HL-60 (cell line): ENCODE measurements around the gene RMDN2.
"Not testable (repeated sequence)": the region's sequence is repeated elsewhere in the genome, so short reads cannot be mapped to it uniquely, and the experiment has no call there.

Experiments
- DNase-seq, 2 experiments: peaks; one replicate each; pipeline ENCODE4 v3.0.0-alpha.2; 2010 to 2020; ENCODE audit warnings: low read depth in 1 of 2, low spot score in 1 of 2
- H3K27ac ChIP-seq: fragments of 250-450 bp; sonication (Bioruptor Pico); replicated peaks from 2 replicates; pipeline ENCODE4 v1.5.1; 2020; ENCODE audit warnings: mild to moderate bottlenecking, moderate library complexity
- H3K27me3 ChIP-seq: fragments of 250-450 bp; sonication (Bioruptor Pico); 2 replicates; pipeline ENCODE4 v1.5.1; 2021; ENCODE audit warnings: mild to moderate bottlenecking, moderate library complexity; ENCODE audit not compliant: insufficient read depth, poor library complexity, severe bottlenecking
- H3K4me3 ChIP-seq: replicated peaks from 2 replicates; pipeline ENCODE4 v1.5.1; 2011; ENCODE audit warnings: mild to moderate bottlenecking, control low read depth, low read length; ENCODE audit not compliant: insufficient read depth
- GABPA ChIP-seq: IDR thresholded peaks from 2 replicates; pipeline ENCODE4 v1.6.1; 2012; ENCODE audit warnings: low read depth
- POLR2AphosphoS5 ChIP-seq: IDR thresholded peaks from 2 replicates; pipeline ENCODE4 v1.6.1; 2012; ENCODE audit warnings: low read depth
- SPI1 ChIP-seq: IDR thresholded peaks from 2 replicates; pipeline ENCODE4 v1.6.1; 2012; ENCODE audit warnings: low read depth, mild to moderate bottlenecking, borderline replicate concordance
- TF ChIP-seq, protein P1 (sequence below): IDR thresholded peaks from one replicate; pipeline ENCODE4 v1.5.1; 2011; ENCODE audit warnings: low read length, control low read depth, inconsistent platforms; ENCODE audit not compliant: insufficient read depth
- TF ChIP-seq, protein P2 (sequence below): IDR thresholded peaks from 2 replicates; pipeline ENCODE4 v1.6.1; 2012; ENCODE audit warnings: low read depth; ENCODE audit not compliant: insufficient replicate concordance

The RMDN2 gene

DNA sequence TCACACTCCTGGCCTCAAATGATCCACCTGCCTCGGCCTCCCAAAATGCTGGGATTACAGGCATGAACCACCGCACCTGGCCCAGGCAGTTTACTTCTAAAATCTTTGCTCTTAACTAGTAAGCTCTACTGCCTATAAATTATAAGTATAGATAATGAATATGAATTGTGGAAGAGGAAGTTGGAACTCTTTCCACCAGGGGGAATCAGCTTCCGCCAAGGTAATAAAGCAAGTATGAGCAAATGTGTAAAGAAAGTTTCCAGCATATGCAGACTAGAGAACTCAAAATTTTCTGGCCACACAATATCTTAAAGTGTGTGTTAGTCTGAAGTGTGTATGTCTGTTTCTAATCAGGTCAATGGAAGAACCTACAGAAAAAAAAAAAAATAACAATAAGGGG, 68.1 kb downstream of the RMDN2 start:
- DNase-seq, result peak in 1 of 2 experiments; percentile 8
- Histone ChIP-seq H3K27ac (no peak overlapping the region), H3K27me3 (no peaks in the 10 kb centered on the region), H3K4me3 (no peak overlapping the region)
- TF ChIP-seq, protein P1, sequence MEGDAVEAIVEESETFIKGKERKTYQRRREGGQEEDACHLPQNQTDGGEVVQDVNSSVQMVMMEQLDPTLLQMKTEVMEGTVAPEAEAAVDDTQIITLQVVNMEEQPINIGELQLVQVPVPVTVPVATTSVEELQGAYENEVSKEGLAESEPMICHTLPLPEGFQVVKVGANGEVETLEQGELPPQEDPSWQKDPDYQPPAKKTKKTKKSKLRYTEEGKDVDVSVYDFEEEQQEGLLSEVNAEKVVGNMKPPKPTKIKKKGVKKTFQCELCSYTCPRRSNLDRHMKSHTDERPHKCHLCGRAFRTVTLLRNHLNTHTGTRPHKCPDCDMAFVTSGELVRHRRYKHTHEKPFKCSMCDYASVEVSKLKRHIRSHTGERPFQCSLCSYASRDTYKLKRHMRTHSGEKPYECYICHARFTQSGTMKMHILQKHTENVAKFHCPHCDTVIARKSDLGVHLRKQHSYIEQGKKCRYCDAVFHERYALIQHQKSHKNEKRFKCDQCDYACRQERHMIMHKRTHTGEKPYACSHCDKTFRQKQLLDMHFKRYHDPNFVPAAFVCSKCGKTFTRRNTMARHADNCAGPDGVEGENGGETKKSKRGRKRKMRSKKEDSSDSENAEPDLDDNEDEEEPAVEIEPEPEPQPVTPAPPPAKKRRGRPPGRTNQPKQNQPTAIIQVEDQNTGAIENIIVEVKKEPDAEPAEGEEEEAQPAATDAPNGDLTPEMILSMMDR, result no peak
- TF ChIP-seq POLR2AphosphoS5, result no peak
- TF ChIP-seq, protein P2, sequence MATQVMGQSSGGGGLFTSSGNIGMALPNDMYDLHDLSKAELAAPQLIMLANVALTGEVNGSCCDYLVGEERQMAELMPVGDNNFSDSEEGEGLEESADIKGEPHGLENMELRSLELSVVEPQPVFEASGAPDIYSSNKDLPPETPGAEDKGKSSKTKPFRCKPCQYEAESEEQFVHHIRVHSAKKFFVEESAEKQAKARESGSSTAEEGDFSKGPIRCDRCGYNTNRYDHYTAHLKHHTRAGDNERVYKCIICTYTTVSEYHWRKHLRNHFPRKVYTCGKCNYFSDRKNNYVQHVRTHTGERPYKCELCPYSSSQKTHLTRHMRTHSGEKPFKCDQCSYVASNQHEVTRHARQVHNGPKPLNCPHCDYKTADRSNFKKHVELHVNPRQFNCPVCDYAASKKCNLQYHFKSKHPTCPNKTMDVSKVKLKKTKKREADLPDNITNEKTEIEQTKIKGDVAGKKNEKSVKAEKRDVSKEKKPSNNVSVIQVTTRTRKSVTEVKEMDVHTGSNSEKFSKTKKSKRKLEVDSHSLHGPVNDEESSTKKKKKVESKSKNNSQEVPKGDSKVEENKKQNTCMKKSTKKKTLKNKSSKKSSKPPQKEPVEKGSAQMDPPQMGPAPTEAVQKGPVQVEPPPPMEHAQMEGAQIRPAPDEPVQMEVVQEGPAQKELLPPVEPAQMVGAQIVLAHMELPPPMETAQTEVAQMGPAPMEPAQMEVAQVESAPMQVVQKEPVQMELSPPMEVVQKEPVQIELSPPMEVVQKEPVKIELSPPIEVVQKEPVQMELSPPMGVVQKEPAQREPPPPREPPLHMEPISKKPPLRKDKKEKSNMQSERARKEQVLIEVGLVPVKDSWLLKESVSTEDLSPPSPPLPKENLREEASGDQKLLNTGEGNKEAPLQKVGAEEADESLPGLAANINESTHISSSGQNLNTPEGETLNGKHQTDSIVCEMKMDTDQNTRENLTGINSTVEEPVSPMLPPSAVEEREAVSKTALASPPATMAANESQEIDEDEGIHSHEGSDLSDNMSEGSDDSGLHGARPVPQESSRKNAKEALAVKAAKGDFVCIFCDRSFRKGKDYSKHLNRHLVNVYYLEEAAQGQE, result no peak
- no peak for TF ChIP-seq SPI1
- no peak for TF ChIP-seq GABPA

DNA sequence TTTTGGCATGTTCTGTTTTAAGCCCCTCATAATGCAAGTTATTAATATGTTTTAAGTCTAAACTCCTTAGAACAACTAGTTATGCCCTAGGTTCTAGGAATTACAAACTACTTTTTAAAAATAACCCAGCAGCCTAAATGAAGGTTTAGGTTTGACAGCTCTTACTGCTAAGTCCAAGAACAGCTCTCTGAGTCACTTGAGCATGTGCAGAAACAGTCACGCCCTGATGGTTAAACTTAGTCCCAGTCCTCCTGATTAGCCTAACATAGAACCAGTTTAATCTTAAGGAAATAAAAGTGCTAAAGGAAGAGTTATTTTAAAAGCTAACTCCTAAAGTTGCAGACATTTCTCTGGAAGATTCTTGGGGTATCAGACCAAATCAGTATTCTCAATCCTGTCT, 72.5 kb downstream of the RMDN2 start:
- Histone ChIP-seq H3K27ac (no peak overlapping the region), H3K27me3 (no peaks in the 10 kb centered on the region), H3K4me3 (no peak overlapping the region)
- DNase-seq, result no peak
- TF ChIP-seq, protein P2, result no peak
- no peak for TF ChIP-seq GABPA
- TF ChIP-seq POLR2AphosphoS5, result no peak
- TF ChIP-seq, protein P1, result no peak
- no peak for TF ChIP-seq SPI1

DNA sequence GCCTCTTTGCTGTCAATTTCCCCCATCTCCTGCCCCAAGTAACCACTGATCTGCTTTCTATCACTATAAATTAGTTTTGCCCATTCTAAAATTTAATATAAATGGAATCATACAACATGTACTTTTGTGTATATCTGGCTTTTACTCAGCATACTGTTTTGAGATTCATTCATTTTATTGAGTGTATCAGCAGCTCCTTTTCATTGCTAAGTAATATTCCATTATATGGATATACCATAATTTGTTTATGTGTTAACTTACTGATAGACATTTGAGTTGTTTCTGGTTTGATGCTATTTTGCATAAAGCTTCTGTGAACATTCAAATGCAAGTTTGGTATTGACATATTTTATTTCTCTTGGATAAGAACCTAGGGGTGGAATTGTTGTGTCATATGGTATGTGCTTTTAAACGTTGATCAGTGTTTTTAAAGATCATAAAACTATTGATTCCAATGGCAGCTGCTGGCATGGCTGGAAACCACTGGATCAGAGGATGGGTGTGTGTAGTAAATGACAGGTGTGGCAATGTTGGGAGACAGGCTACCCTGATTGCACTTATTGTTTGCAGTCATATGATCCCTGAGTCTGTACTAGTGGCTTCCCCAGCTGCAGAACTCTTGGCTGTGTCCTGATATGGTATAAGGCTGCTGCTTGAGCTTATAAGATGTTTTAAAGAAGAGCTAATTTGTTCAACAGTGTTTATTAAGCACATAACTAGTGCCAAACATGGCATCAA, 75.6 kb downstream of the RMDN2 start:
- Histone ChIP-seq H3K4me3 (no peak overlapping the region), H3K27me3 (no peaks in the 10 kb centered on the region), H3K27ac (no peak overlapping the region)
- TF ChIP-seq, protein P2, result no peak
- no peak for TF ChIP-seq SPI1
- TF ChIP-seq, protein P1, result no peak
- no peak for TF ChIP-seq POLR2AphosphoS5
- TF ChIP-seq GABPA, result no peak
- no peak for DNase-seq

DNA sequence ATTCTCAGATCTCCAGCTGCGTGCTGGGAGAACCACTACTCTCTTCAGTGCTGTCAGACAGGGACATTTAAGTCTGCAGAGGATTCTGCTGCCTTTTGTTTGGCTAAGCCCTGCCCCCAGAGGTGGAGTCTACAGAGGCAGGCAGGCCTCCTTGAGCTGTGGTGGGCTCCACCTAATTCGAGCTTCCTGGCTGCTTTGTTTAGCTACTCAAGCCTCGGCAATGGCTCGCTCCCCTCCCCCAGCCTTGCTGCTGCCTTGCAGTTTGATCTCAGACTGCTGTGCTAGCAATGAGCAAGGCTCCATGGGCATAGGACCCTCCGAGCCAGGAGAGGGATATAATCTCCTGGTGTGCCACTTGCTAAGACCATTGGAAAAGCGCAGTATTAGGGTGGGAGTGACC, 85.1 kb downstream of the RMDN2 start:
- not testable (repeated sequence) for H3K27ac ChIP-seq, DNase-seq

More for the DNA sequence above, 85.1 kb downstream of the RMDN2 start:
- not testable (repeated sequence) for H3K4me3 ChIP-seq, H3K27me3 ChIP-seq
